NCI-H2029 (cell line): Measurements from ENCODE around the gene FEM1C.
"Not testable (repeated sequence)": the region's sequence is repeated elsewhere in the genome, so short reads cannot be mapped to it uniquely, and the experiment has no call there.

Source experiments
- DNase-seq: peaks from one replicate; lab custom pipeline; 2025; lab: John Stamatoyannopoulos, UW

Gene FEM1C

GRCh38 chr5:115520191-115520590 is 24.4 kb downstream of the FEM1C start:
- DNase-seq = no peak

GRCh38 chr5:115516372-115516771 is 28.2 kb downstream of the FEM1C start:
- DNase-seq = no peak

GRCh38 chr5:115514220-115514619 is 30.4 kb downstream of the FEM1C start:
- DNase-seq = no peak

GRCh38 chr5:115511632-115512031 is 32.9 kb downstream of the FEM1C start:
- no peak for DNase-seq

GRCh38 chr5:115510145-115510645 is 34.4 kb downstream of the FEM1C start:
- no peak for DNase-seq

- DNase-seq = no peak
These were observed 35.0 kb downstream of the FEM1C start for GRCh38 chr5:115509547-115509946.

- no peak for DNase-seq
These were observed 36.9 kb downstream of the FEM1C start for GRCh38 chr5:115507681-115508080.

- no peak for DNase-seq
These were observed 41.2 kb downstream of the FEM1C start for GRCh38 chr5:115503420-115503819.

- DNase-seq = no peak
These were observed 42.9 kb downstream of the FEM1C start for GRCh38 chr5:115501464-115502210.

- no peak for DNase-seq
These were observed 44.4 kb downstream of the FEM1C start for GRCh38 chr5:115500225-115500624.

- no peak for DNase-seq
These were observed 47.5 kb downstream of the FEM1C start for GRCh38 chr5:115496936-115497576.

- DNase-seq = no peak
These were observed 49.8 kb downstream of the FEM1C start for GRCh38 chr5:115494570-115495289.

GRCh38 chr5:115490596-115490995 is 54.0 kb downstream of the FEM1C start:
- DNase-seq = peak; percentile 27

GRCh38 chr5:115489733-115490132 is 54.8 kb downstream of the FEM1C start:
- no peak for DNase-seq

GRCh38 chr5:115487756-115488155 is 56.8 kb downstream of the FEM1C start:
- no peak for DNase-seq

GRCh38 chr5:115487168-115487567 is 57.4 kb downstream of the FEM1C start:
- DNase-seq = no peak

- no peak for DNase-seq
These were observed 57.8 kb downstream of the FEM1C start for GRCh38 chr5:115486728-115487127.

GRCh38 chr5:115484368-115484767 is 60.2 kb downstream of the FEM1C start:
- DNase-seq = no peak

GRCh38 chr5:115480900-115481299 is 63.7 kb downstream of the FEM1C start:
- no peak for DNase-seq

- DNase-seq = no peak
These were observed 64.3 kb downstream of the FEM1C start for GRCh38 chr5:115480271-115480670.

GRCh38 chr5:115479166-115479873 is 65.3 kb downstream of the FEM1C start:
- DNase-seq = not testable (repeated sequence)

GRCh38 chr5:115478281-115478680 is 66.3 kb downstream of the FEM1C start:
- DNase-seq = no peak
